Smooth muscle cell (in vitro differentiated cells): Measurements from ENCODE around the gene DDX20. TPM values are rescaled to one million over a fixed set of nuclear protein-coding genes. Genes with fewer than 3 reads are reported as not detected.

ENCODE experiments used
- DNase-seq: peaks from one replicate; lab custom pipeline; 2025; ENCODE audit not compliant: unreplicated experiment; lab: John Stamatoyannopoulos, UW
- H2AFZ ChIP-seq: fragments of 200-600 bp; sonication (generic); 2 replicates; pipeline ENCODE4 v1.6.0; 2016; ENCODE audit warnings: antibody characterized with exemption, low read depth, mild to moderate bottlenecking
- H3F3A ChIP-seq: fragments of 200-600 bp; sonication (generic); 2 replicates; pipeline ENCODE4 v1.6.0; 2017; ENCODE audit warnings: antibody characterized with exemption, low read depth
- H3K27ac ChIP-seq: fragments of 200-600 bp; sonication (generic); 2 replicates; pipeline ENCODE4 v1.5.1; 2016; ENCODE audit warnings: low read depth, mild to moderate bottlenecking
- H3K27me3 ChIP-seq: fragments of 200-600 bp; sonication (generic); 2 replicates; pipeline ENCODE4 v1.6.1; 2016; ENCODE audit warnings: low read depth, mild to moderate bottlenecking
- H3K36me3 ChIP-seq: fragments of 200-600 bp; sonication (generic); 2 replicates; pipeline ENCODE4 v1.5.1; 2016; ENCODE audit warnings: low read depth
- H3K4me1 ChIP-seq: fragments of 200-600 bp; sonication (generic); 2 replicates; pipeline ENCODE4 v1.5.1; 2016; ENCODE audit warnings: low read depth
- H3K4me2 ChIP-seq: fragments of 200-600 bp; sonication (generic); 2 replicates; pipeline ENCODE4 v1.6.0; 2016; ENCODE audit warnings: mild to moderate bottlenecking
- H3K4me3 ChIP-seq: fragments of 200-600 bp; sonication (generic); 2 replicates; pipeline ENCODE4 v1.5.1; 2016; ENCODE audit warnings: mild to moderate bottlenecking
- H3K79me2 ChIP-seq: fragments of 200-600 bp; sonication (generic); 2 replicates; pipeline ENCODE4 v1.6.0; 2016; ENCODE audit warnings: low read depth, mild to moderate bottlenecking
- H3K9ac ChIP-seq: fragments of 200-600 bp; sonication (generic); 2 replicates; pipeline ENCODE4 v1.6.0; 2016; ENCODE audit warnings: low read depth
- H3K9me3 ChIP-seq: fragments of 200-600 bp; sonication (generic); replicated peaks from 2 replicates; pipeline ENCODE4 v1.5.1; 2016; ENCODE audit warnings: low read depth
- H4K20me1 ChIP-seq: fragments of 200-600 bp; sonication (generic); 2 replicates; pipeline ENCODE4 v1.6.0; 2016; ENCODE audit warnings: low read depth
- WGBS: methylation state at CpG from one replicate; pipeline ENCODE4 v1.1.7; 2016; ENCODE audit warnings: low lambda C conversion rate; 5-methylcytosine and 5-hydroxymethylcytosine counted together
- polyA plus RNA-seq: library from polyadenylated mRNA; unstranded; fragments of >200 nt; fragmentation: Nextera tagmentation; extraction: Ambion mirVana; gene quantifications from 2 replicates; pipeline ENCODE4 v1.2.1, GENCODE V29; 2016
- total RNA-seq: library from RNA; depleted of rRNA; stranded (reverse); fragments of >200 nt; gene quantifications from 2 replicates; pipeline ENCODE4 v1.2.3, GENCODE V29; 2014
- TF ChIP-seq, protein P1 (sequence below): fragments of 200-600 bp; sonication (generic); IDR thresholded peaks from 2 replicates; pipeline ENCODE4 v1.5.1; 2017; ENCODE audit warnings: borderline replicate concordance, mild to moderate bottlenecking, antibody characterized with exemption; ENCODE audit not compliant: insufficient read depth, poor library complexity, severe bottlenecking

DDX20 gene
- total and polyA plus RNA-seq, 2 experiments from 2014 or later: 8.8 to 20.0 TPM

DNA sequence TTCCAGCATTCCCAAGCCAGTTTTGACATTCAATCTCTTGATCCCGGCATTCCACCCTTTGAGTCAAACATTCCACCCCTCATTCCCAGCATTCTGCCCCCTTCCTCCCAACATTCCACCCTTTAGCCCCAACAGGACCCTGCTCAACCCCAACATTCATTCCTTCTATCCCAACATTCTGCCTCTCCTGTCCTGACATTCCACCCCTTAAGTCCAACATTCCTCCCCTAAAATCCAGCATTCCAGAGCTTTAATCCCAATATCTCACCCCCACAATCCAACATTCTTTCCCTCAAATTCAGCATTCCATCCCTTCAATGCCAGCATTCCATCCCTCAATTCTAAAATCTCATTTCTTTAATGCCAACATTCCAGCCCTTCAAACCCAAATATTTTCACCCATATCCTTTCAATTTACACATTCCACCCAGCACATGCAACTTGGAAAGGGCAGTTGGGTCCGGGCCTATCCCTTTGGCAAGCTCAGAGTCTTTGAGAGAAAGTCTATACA, 22.9 kb downstream of the DDX20 start:
- H3K4me2 ChIP-seq: no peak overlapping the region
- no peak overlapping the region for H3K4me3 ChIP-seq
- H3K27me3 ChIP-seq: no peaks in the 10 kb centered on the region
- no peak for DNase-seq
- no peaks in the 10 kb centered on the region for H3K9me3 ChIP-seq
- H3K36me3 ChIP-seq: no peaks in the 10 kb centered on the region
- no peaks in the 10 kb centered on the region for H4K20me1 ChIP-seq
- TF ChIP-seq, protein P1, sequence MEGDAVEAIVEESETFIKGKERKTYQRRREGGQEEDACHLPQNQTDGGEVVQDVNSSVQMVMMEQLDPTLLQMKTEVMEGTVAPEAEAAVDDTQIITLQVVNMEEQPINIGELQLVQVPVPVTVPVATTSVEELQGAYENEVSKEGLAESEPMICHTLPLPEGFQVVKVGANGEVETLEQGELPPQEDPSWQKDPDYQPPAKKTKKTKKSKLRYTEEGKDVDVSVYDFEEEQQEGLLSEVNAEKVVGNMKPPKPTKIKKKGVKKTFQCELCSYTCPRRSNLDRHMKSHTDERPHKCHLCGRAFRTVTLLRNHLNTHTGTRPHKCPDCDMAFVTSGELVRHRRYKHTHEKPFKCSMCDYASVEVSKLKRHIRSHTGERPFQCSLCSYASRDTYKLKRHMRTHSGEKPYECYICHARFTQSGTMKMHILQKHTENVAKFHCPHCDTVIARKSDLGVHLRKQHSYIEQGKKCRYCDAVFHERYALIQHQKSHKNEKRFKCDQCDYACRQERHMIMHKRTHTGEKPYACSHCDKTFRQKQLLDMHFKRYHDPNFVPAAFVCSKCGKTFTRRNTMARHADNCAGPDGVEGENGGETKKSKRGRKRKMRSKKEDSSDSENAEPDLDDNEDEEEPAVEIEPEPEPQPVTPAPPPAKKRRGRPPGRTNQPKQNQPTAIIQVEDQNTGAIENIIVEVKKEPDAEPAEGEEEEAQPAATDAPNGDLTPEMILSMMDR: no peak
- H3F3A ChIP-seq: no peaks in the 10 kb centered on the region
- H3K27ac ChIP-seq: no peak overlapping the region
- H3K4me1 ChIP-seq: no peaks in the 10 kb centered on the region
- 52% methylated on average over 2 of the region's 2 CpGs for WGBS
- H3K79me2 ChIP-seq: no peaks in the 10 kb centered on the region
- no peak overlapping the region for H3K9ac ChIP-seq
- H2AFZ ChIP-seq: no peak overlapping the region

DNA sequence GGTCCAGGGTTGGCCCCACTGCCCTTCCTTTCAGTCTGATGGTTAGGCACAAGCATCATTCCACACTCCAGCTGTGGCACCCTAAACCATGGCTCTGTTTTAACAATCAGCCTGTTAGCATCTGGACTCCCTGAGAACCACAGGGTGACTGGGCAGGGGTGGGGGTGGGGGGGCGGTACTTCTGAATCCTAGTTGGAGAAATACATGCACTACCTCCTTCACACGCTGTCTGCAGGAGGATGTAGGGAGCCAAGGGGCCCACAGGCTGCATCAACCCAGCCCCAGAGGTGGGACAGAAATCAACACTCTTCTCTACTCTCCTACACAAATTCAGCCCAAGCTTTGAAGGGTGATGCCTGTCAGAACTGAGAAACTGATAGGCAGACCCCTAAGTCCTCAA, 23.8 kb downstream of the DDX20 start:
- no peaks in the 10 kb centered on the region for H3K27me3 ChIP-seq
- no peaks in the 10 kb centered on the region for H3K4me1 ChIP-seq
- no peaks in the 10 kb centered on the region for H3F3A ChIP-seq
- H4K20me1 ChIP-seq: no peaks in the 10 kb centered on the region
- DNase-seq: no peak
- no peak overlapping the region for H3K9ac ChIP-seq
- 100% methylated on average over 2 of the region's 2 CpGs for WGBS
- H3K9me3 ChIP-seq: no peaks in the 10 kb centered on the region
- no peak overlapping the region for H3K4me2 ChIP-seq
- H2AFZ ChIP-seq: no peak overlapping the region
- H3K79me2 ChIP-seq: no peaks in the 10 kb centered on the region
- H3K4me3 ChIP-seq: no peak overlapping the region
- TF ChIP-seq, protein P1: no peak
- H3K36me3 ChIP-seq: no peaks in the 10 kb centered on the region
- no peak overlapping the region for H3K27ac ChIP-seq

DNA sequence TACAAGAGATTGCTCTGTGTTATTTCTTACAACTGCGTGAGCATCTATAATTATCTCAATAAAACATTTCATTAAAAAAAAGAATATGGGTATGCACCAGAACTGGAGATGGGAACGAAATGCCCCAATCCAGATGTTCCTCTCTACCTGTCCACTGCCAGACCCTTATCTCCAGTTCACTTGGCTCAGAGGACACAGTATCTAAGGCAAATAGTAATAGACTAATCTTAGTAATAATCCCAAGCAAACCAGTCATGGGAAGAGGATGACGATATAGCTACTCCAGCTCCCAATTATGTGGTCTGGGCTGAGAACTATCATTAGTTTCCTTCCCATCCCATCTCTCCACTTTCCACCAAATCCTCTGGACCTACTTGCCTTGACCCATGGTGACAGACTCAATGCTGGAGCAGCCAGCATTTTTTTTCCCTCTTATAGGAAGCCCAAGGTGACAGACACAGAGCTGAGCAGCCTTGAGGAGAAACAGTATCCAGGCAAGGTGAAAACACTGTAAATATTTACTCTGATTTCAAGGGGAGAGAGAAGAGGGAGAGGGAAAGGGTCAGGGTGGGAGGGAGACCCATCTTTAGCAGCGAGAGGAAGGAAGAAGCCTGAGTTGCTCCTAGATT, 28.7 kb downstream of the DDX20 start:
- H3K79me2 ChIP-seq: no peaks in the 10 kb centered on the region
- no peak for DNase-seq
- H4K20me1 ChIP-seq: no peaks in the 10 kb centered on the region
- H3K4me2 ChIP-seq: no peak overlapping the region
- H3K36me3 ChIP-seq: no peaks in the 10 kb centered on the region
- no peak overlapping the region for H3K4me3 ChIP-seq
- H3K4me1 ChIP-seq: no peaks in the 10 kb centered on the region
- H2AFZ ChIP-seq: no peak overlapping the region
- no peaks in the 10 kb centered on the region for H3F3A ChIP-seq
- H3K27me3 ChIP-seq: no peaks in the 10 kb centered on the region
- TF ChIP-seq, protein P1: no peak
- no peaks in the 10 kb centered on the region for H3K9me3 ChIP-seq
- no peak overlapping the region for H3K27ac ChIP-seq
- no peak overlapping the region for H3K9ac ChIP-seq
- 89% methylated on average over 4 of the region's 4 CpGs for WGBS

DNA sequence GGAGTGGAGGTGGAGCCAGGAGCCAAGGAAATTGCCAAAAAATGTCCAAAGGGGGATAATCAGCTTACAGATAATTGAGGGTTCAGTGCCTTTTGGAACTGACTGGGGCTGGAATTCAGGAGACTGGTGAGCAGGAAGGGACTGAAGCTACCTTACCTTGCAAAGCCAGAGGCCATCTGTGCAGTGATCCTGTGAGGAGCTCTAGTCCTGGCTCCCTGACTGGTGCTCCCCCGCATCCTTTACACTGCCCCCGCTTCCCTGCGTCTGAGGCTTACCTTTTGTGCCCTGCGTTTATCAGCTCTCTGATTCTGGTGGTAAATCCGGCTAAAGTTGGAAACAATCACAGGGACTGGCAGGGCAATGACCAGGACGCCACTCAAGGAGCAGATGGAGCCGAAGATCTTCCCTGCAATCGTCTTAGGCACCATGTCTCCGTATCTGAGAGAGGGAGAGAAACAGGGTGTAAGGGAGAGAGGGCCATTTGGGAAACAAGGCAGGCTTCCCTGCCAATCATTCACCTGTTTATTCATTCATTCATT, 31.0 kb downstream of the DDX20 start:
- H3F3A ChIP-seq: no peaks in the 10 kb centered on the region
- TF ChIP-seq, protein P1: no peak
- 92% methylated on average over 9 of the region's 9 CpGs for WGBS
- no peak overlapping the region for H3K4me2 ChIP-seq
- DNase-seq: no peak
- no peak overlapping the region for H3K27ac ChIP-seq
- no peaks in the 10 kb centered on the region for H3K9me3 ChIP-seq
- H3K79me2 ChIP-seq: no peaks in the 10 kb centered on the region
- H3K9ac ChIP-seq: no peak overlapping the region
- H3K4me1 ChIP-seq: no peaks in the 10 kb centered on the region
- H4K20me1 ChIP-seq: no peaks in the 10 kb centered on the region
- no peaks in the 10 kb centered on the region for H3K36me3 ChIP-seq
- no peak overlapping the region for H3K4me3 ChIP-seq
- no peaks in the 10 kb centered on the region for H3K27me3 ChIP-seq
- H2AFZ ChIP-seq: no peak overlapping the region
